H1 (cell line): ENCODE results near the gene ZBTB46. TPM values are rescaled to one million over a fixed set of nuclear protein-coding genes. Genes with fewer than 3 reads are reported as not detected.

Source experiments
- CTCF ChIA-PET: fragments of 300-600 bp; sonication (Branson Sonifier 250); formaldehyde crosslinking; loops from one replicate; lab custom pipeline; 2021; ENCODE audit not compliant: partially characterized antibody; lab: Charles Lee
- POLR2A ChIA-PET: fragments of 300-600 bp; sonication (Branson Sonifier 250); formaldehyde crosslinking; loops from one replicate; lab custom pipeline; 2021; ENCODE audit warnings: inconsistent platforms; ENCODE audit not compliant: partially characterized antibody; lab: Charles Lee
- DNase-seq, 2 experiments: peaks; one replicate each; pipeline versions ENCODE4 v3.0.0 to v3.0.0-alpha.2; 2010 to 2022; ENCODE audit warnings: low spot score in 2 of 2, low read depth in 1 of 2, mixed read lengths in 1 of 2
- FAIRE-seq: peaks from 2 replicates; lab custom pipeline; 2011; peaks lifted over from hg19 to GRCh38; lab: Jason Lieb, UNC
- H2AFZ ChIP-seq: 2 replicates; pipeline ENCODE4 v1.8.1; 2012; ENCODE audit warnings: low read length, inconsistent platforms
- H2AK5ac ChIP-seq: 2 replicates; pipeline ENCODE4 v1.6.1; 2013; ENCODE audit warnings: low read depth, low read length
- H2BK120ac ChIP-seq: replicated peaks from 2 replicates; pipeline ENCODE3; 2013; ENCODE audit warnings: low read depth, low read length, inconsistent platforms
- H2BK12ac ChIP-seq: 2 replicates; pipeline ENCODE4 v1.6.1; 2013; ENCODE audit warnings: low read depth, low read length
- H2BK15ac ChIP-seq: 2 replicates; pipeline ENCODE4 v1.6.1; 2013; ENCODE audit warnings: low read length
- H2BK20ac ChIP-seq: 2 replicates; pipeline ENCODE4 v1.6.1; 2013; ENCODE audit warnings: low read length
- H2BK5ac ChIP-seq: 2 replicates; pipeline ENCODE4 v1.6.1; 2013; ENCODE audit warnings: low read depth, low read length
- H3K14ac ChIP-seq: 2 replicates; pipeline ENCODE4 v1.6.1; 2013; ENCODE audit warnings: inconsistent platforms; ENCODE audit not compliant: insufficient read length
- H3K18ac ChIP-seq: 2 replicates; pipeline ENCODE4 v1.6.1; 2013; ENCODE audit warnings: low read length; ENCODE audit errors: extremely low read depth
- H3K23ac ChIP-seq: 2 replicates; pipeline ENCODE4 v1.6.1; 2013; ENCODE audit warnings: inconsistent platforms; ENCODE audit not compliant: insufficient read length
- H3K23me2 ChIP-seq: 2 replicates; pipeline ENCODE4 v1.6.1; 2013; ENCODE audit warnings: low read depth, low read length
- H3K27ac ChIP-seq: 2 replicates; pipeline ENCODE4 v1.6.1; 2011; ENCODE audit warnings: low read depth, low read length, inconsistent platforms
- H3K27me3 ChIP-seq, 4 experiments: replicated peaks in 1 of 4; 1 replicate in 1 of 4; 2 replicates in 3 of 4; pipeline versions ENCODE4 v1.6.1 to v1.8.1; 2011 to 2013; ENCODE audit warnings: low read length in 3 of 4, mild to moderate bottlenecking in 3 of 4, inconsistent platforms in 2 of 4, mixed read lengths in 2 of 4, moderate library complexity in 1 of 4; ENCODE audit not compliant: control insufficient read depth in 3 of 4, insufficient read depth in 3 of 4; ENCODE audit errors: extremely low read depth in 1 of 4
- H3K36me3 ChIP-seq, 4 experiments: 2 replicates each; pipeline versions ENCODE4 v1.6.1 to v1.8.1; 2011 to 2013; ENCODE audit warnings: mild to moderate bottlenecking in 4 of 4, low read length in 3 of 4, moderate library complexity in 2 of 4, control low read depth in 1 of 4, inconsistent platforms in 1 of 4; ENCODE audit not compliant: insufficient read depth in 4 of 4, control insufficient read depth in 2 of 4
- H3K4ac ChIP-seq: replicated peaks from 2 replicates; pipeline ENCODE3; 2013; ENCODE audit warnings: low read length, low read depth, mixed read lengths, inconsistent platforms; ENCODE audit not compliant: insufficient read length
- H3K4me1 ChIP-seq, 4 experiments: replicated peaks in 1 of 4; 1 replicate in 1 of 4; 2 replicates in 3 of 4; pipeline versions ENCODE4 v1.6.1 to v1.8.1; 2011 to 2013; ENCODE audit warnings: low read length in 3 of 4, inconsistent platforms in 2 of 4, mixed read lengths in 1 of 4; ENCODE audit not compliant: insufficient read depth in 4 of 4, control insufficient read depth in 3 of 4
- H3K4me2 ChIP-seq, 2 experiments: 2 replicates each; pipeline versions ENCODE4 v1.6.1 to v1.8.1; 2011 to 2013; ENCODE audit warnings: low read depth in 2 of 2, low read length in 2 of 2, control low read depth in 1 of 2, inconsistent platforms in 1 of 2, mild to moderate bottlenecking in 1 of 2; ENCODE audit not compliant: insufficient read depth in 1 of 2
- H3K4me3 ChIP-seq, 4 experiments: fragments of 200-600, 300-600 bp in 1 of 4; sonication (generic), shearing (Covaris generic), sonication (Bioruptor Twin) in 1 of 4; 2 replicates each; pipeline versions ENCODE4 v1.5.1 to v1.8.1; 2011 to 2016; ENCODE audit warnings: low read length in 4 of 4, low read depth in 3 of 4, control low read depth in 2 of 4, inconsistent platforms in 2 of 4, mild to moderate bottlenecking in 2 of 4, mixed read lengths in 1 of 4, moderate library complexity in 1 of 4; ENCODE audit not compliant: insufficient read depth in 2 of 4; ENCODE audit errors: extremely low read depth in 1 of 4
- H3K56ac ChIP-seq: replicated peaks from 2 replicates; pipeline ENCODE3; 2013; ENCODE audit warnings: low read depth, mild to moderate bottlenecking, mixed read lengths, low read length, inconsistent platforms; ENCODE audit not compliant: insufficient read length
- H3K79me1 ChIP-seq: 2 replicates; pipeline ENCODE4 v1.6.1; 2013; ENCODE audit warnings: low read depth, low read length, control low read depth
- H3K79me2 ChIP-seq, 2 experiments: 2 replicates each; pipeline versions ENCODE4 v1.6.1 to v1.8.1; 2012 to 2013; ENCODE audit warnings: low read length in 2 of 2, mild to moderate bottlenecking in 2 of 2, inconsistent platforms in 1 of 2; ENCODE audit not compliant: insufficient read depth in 2 of 2, control insufficient read depth in 1 of 2
- H3K9ac ChIP-seq, 4 experiments: replicated peaks in 1 of 4; 1 replicate in 1 of 4; 2 replicates in 3 of 4; pipeline versions ENCODE4 v1.6.1 to v1.8.1; 2011 to 2013; ENCODE audit warnings: low read depth in 3 of 4, low read length in 3 of 4, control low read depth in 2 of 4, mild to moderate bottlenecking in 2 of 4, moderate library complexity in 2 of 4, inconsistent platforms in 1 of 4; ENCODE audit errors: extremely low read depth in 1 of 4
- H3K9me3 ChIP-seq, 2 experiments: 2 replicates each; pipeline versions ENCODE4 v1.6.1 to v1.8.1; 2012 to 2013; ENCODE audit warnings: mild to moderate bottlenecking in 2 of 2, moderate library complexity in 2 of 2, control low read depth in 1 of 2, inconsistent platforms in 1 of 2, low read depth in 1 of 2, low read length in 1 of 2, mixed read lengths in 1 of 2; ENCODE audit not compliant: insufficient read depth in 2 of 2
- H4K20me1 ChIP-seq, 2 experiments: replicated peaks in 1 of 2; 2 replicates each; pipeline versions ENCODE3 to v1.8.1; 2011 to 2013; ENCODE audit warnings: inconsistent platforms in 2 of 2, low read length in 2 of 2, mild to moderate bottlenecking in 1 of 2; ENCODE audit not compliant: insufficient read depth in 2 of 2, control insufficient read depth in 1 of 2
- H4K5ac ChIP-seq: 2 replicates; pipeline ENCODE4 v1.6.1; 2013; ENCODE audit warnings: low read length, low read depth, mixed read lengths, inconsistent platforms; ENCODE audit not compliant: insufficient read length
- H4K8ac ChIP-seq: 2 replicates; pipeline ENCODE4 v1.8.0; 2013; ENCODE audit warnings: mild to moderate bottlenecking, moderate library complexity, low read length, inconsistent platforms; ENCODE audit not compliant: insufficient read depth; ENCODE audit errors: extremely low read depth
- H4K91ac ChIP-seq: replicated peaks from 2 replicates; pipeline ENCODE3; 2013; ENCODE audit warnings: low read length, mixed read lengths, inconsistent platforms; ENCODE audit not compliant: insufficient read length
- KDM4A ChIP-seq: IDR thresholded peaks from one replicate; pipeline ENCODE4 v1.7.1; 2012; ENCODE audit warnings: low read depth, mild to moderate bottlenecking, moderate library complexity, low read length, inconsistent platforms; ENCODE audit not compliant: severe bottlenecking
- POLR2A ChIP-seq, 2 experiments: IDR thresholded peaks; 1 replicate in 1 of 2; 2 replicates in 1 of 2; pipeline ENCODE4 v1.6.1; 2011; ENCODE audit warnings: low read depth in 2 of 2, low read length in 2 of 2, mild to moderate bottlenecking in 2 of 2; ENCODE audit errors: control extremely low read depth in 1 of 2
- TAF1 ChIP-seq: IDR thresholded peaks from 2 replicates; pipeline ENCODE4 v1.6.1; 2011; ENCODE audit warnings: mild to moderate bottlenecking, low read depth, low read length
- WGBS, 2 experiments: shearing (Covaris generic) in 1 of 2; methylation state at CpG; one replicate each; pipeline versions ENCODE4 v1.1.6 to v1.1.7; 2013 to 2015; ENCODE audit warnings: low lambda C conversion rate in 2 of 2, mixed read lengths in 2 of 2, inconsistent platforms in 1 of 2, low coverage in 1 of 2, missing lambda C conversion rate in 1 of 2; ENCODE audit not compliant: insufficient replicate concordance in 2 of 2, insufficient coverage in 1 of 2, insufficient read length in 1 of 2; ENCODE audit errors: extremely low coverage in 1 of 2, missing lambda C conversion rate in 1 of 2; 5-methylcytosine and 5-hydroxymethylcytosine counted together
- polyA plus RNA-seq, 7 experiments: library from polyadenylated mRNA; depleted of rRNA in 3 of 7; stranded (reverse) in 5 of 7; unstranded in 2 of 7; fragments of >200 nt in 5 of 7; fragments of 200-250 nt in 2 of 7; gene quantifications; 1 replicate in 5 of 7; 2 replicates in 1 of 7; 4 replicates in 1 of 7; pipeline versions ENCODE4 v1.2.1 to v1.2.3, GENCODE V29; 2011 to 2013; ENCODE audit warnings: missing spikeins in 2 of 7, mixed read lengths in 2 of 7
- total RNA-seq: library from RNA; stranded (reverse); fragmentation: NEBNext Ultra II Directional; extraction: Animal tissue kit (Norgen Biotek cat#: 25700); gene quantifications from 2 replicates; pipeline ENCODE4 v1.2.1, GENCODE V29; 2021

The ZBTB46 gene
- total and polyA plus RNA-seq, 2 of the 8 experiments (the other 6 are each of a cell fraction or from before 2014, with no cell fraction given), result 6.4 to 22.4 TPM

DNA sequence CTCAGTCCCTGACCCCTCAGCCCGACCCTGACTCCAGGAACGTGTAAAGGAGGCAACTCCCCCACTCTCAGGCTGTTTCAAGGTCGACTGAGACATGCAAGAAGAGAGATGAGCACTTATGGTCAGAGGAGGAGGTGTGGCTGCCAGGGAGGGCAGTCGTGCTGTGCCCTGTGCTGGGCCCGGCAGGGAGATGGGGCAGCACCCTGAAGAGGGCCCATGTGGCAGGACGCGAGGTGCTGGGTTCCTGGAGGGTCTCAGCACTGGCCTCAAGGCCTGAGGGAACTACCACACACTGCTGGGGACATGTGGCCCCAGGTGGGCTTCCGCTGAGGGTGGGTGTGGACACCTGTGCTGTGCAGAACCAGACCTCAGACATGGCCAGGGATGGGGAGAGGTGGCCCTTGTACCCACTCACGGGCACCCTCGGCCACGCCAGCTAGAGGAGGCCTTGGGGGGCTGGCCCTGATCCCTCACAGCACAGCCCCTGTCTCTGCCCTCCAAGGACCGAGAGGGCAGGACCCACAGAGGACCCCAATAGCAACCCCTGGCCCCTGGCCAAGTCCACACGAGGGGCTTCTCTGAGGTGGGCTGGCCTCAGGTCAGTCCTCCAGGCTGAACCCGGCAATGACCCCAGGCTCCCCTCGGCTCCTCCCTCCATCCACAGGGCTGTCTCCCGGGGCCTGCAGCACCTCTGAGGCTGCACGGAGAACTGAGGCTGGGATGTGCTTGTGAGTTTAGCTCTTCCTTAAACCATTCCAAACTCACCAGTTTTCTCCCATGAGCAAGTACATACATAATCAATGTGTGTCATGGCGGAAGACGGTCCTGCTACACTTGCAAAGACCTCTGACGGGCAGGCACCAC lies 82.8 kb downstream of the ZBTB46 start:
- ChIA-PET CTCF (interaction anchor here (0.6 to 1.5 kb wide), 3 partner anchors 11 to 311 kb away, joined by 3 to 4 read pairs (median 3); partner anchors contain the start of gene LIME1), POLR2A (interaction anchor here (0.6 to 4.5 kb wide), 3 partner anchors 7 to 50 kb away, joined by 3 to 23 read pairs (median 6); no protein-coding TSS in a partner anchor)
- H3K23ac ChIP-seq, result no peak overlapping the region
- no peak overlapping the region for H3K4me2 ChIP-seq
- H3K4ac ChIP-seq, result no peak overlapping the region
- TF ChIP-seq POLR2A (IDR thresholded peaks at IDR 0.05; ENCODE audit: control extremely low read depth in 1 of 2, low read depth in 2 of 2, low read length in 2 of 2), result no peak
- TF ChIP-seq TAF1, result no peak
- TF ChIP-seq KDM4A, result no peak
- 77% methylated on average over 18 of the region's 20 CpGs; no CpG with 5 or more reads in 1 of the 2 experiments for WGBS, 2 experiments
- peak overlapping the region; percentile 71; the same call in 1 of the 2 replicates for H2BK5ac ChIP-seq
- peaks cover 0 to 3% of the 10 kb centered on the region in 2 experiments for H4K20me1 ChIP-seq
- H3K18ac ChIP-seq, result no peak overlapping the region
- no peak overlapping the region for H2BK120ac ChIP-seq
- H2BK12ac ChIP-seq, result peak overlapping the region; percentile 68; the same call in 1 of the 2 replicates
- no peak overlapping the region for H3K14ac ChIP-seq
- FAIRE-seq (no peak), DNase-seq (no peak)
- no peak overlapping the region for H2AFZ ChIP-seq
- H3K9ac ChIP-seq, result no peak overlapping the region
- no peak overlapping the region for H3K56ac ChIP-seq
- H3K4me1 ChIP-seq, result peaks cover 0 to 20% (median 4%) of the 10 kb centered on the region in 4 experiments; a peak in 6 of 7 replicates
- H2BK20ac ChIP-seq, result no peak overlapping the region
- H3K36me3 ChIP-seq, result peaks cover 0 to 5% (median 3%) of the 10 kb centered on the region in 4 experiments; a peak in 4 of 8 replicates
- no peak overlapping the region for H4K5ac ChIP-seq
- no peak overlapping the region for H2BK15ac ChIP-seq
- no peaks in the 10 kb centered on the region for H3K27me3 ChIP-seq
- no peak overlapping the region for H3K4me3 ChIP-seq
- H4K8ac ChIP-seq, result peak overlapping the region; percentile 57; the same call in 1 of the 2 replicates
- no peaks in the 10 kb centered on the region for H3K23me2 ChIP-seq
- H3K79me2 ChIP-seq, result no peaks in the 10 kb centered on the region
- no peak overlapping the region for H2AK5ac ChIP-seq
- no peak overlapping the region for H4K91ac ChIP-seq
- no peaks in the 10 kb centered on the region; the same call in 1 of the 2 replicates for H3K79me1 ChIP-seq
- H3K27ac ChIP-seq, result no peak overlapping the region
- no peaks in the 10 kb centered on the region for H3K9me3 ChIP-seq
